Heart right ventricle (tissue), 16 donors: ENCODE data around the gene SMARCC1. TPM values are rescaled to one million over a fixed set of nuclear protein-coding genes. Genes with fewer than 3 reads are reported as not detected.

ENCODE experiments used
- ATAC-seq, 8 donors: fragments of 200-7000 bp; cut with Tn5 transposase; one replicate each; pipeline ENCODE4 v1.9.1; 2020; ENCODE audit warnings: mild to moderate bottlenecking in 8 of 8, moderate library complexity in 8 of 8, moderate number of reproducible peaks in 1 of 8
- DNase-seq, 2 donors: peaks; one replicate each; pipeline ENCODE4 v3.0.0-alpha.2; 2020
- H3K27ac ChIP-seq, 10 donors: fragments of 200-600 bp; sonication (generic) in 2 of 10; one replicate each; pipeline versions ENCODE4 v1.5.0 to v1.8.0; 2020 to 2022; ENCODE audit warnings: mild to moderate bottlenecking in 3 of 10
- H3K27me3 ChIP-seq, 7 donors: fragments of 200-600 bp; one replicate each; pipeline ENCODE4 v1.8.0; 2021 to 2022; ENCODE audit warnings: mild to moderate bottlenecking in 2 of 7
- H3K36me3 ChIP-seq, 9 donors: fragments of 200-600 bp; sonication (generic) in 1 of 9; one replicate each; pipeline versions ENCODE4 v1.5.0 to v1.8.0; 2020 to 2022; ENCODE audit warnings: mild to moderate bottlenecking in 2 of 9
- H3K4me1 ChIP-seq, 9 donors: fragments of 200-600 bp; sonication (generic) in 1 of 9; one replicate each; pipeline versions ENCODE4 v1.5.0 to v1.8.0; 2020 to 2022; ENCODE audit warnings: mild to moderate bottlenecking in 4 of 9
- H3K4me3 ChIP-seq, 10 donors: fragments of 200-600 bp; sonication (generic) in 2 of 10; one replicate each; pipeline versions ENCODE4 v1.5.0 to v1.8.0; 2020 to 2022; ENCODE audit warnings: mild to moderate bottlenecking in 7 of 10, moderate library complexity in 2 of 10
- H3K9me3 ChIP-seq, 11 donors: fragments of 200-600 bp in 10 of 11; sonication (generic) in 2 of 11; one replicate each; pipeline versions ENCODE4 v1.5.0 to v1.8.0; 2013 to 2022; ENCODE audit warnings: mild to moderate bottlenecking in 2 of 11, control low read depth in 1 of 11, moderate library complexity in 1 of 11
- WGBS, 2 donors: extraction: QIAGEN DNeasy Blood & Tissue Kit; methylation state at CpG; one replicate each; pipeline ENCODE4 v1.1.7; 2013; ENCODE audit warnings: inconsistent platforms in 1 of 2; 5-methylcytosine and 5-hydroxymethylcytosine counted together
- intact Hi-C, 10 donors: fragments of 100-400 bp; cut with DNase I; formaldehyde crosslinking; loops; one replicate each; pipeline versions ENCODE4 v1.11.1 to v1.14.2; 2022
- polyA plus RNA-seq, 2 donors: library from polyadenylated mRNA; stranded (reverse); fragments of 200-250 nt; gene quantifications; one replicate each; pipeline ENCODE4 v1.2.3, GENCODE V29; 2013
- total RNA-seq, 10 donors: library from RNA; stranded (reverse); fragmentation: NEBNext Ultra II Directional in 3 of 10; extraction: Animal tissue kit (Norgen Biotek cat#: 25700) in 3 of 10; gene quantifications; one replicate each; pipeline versions ENCODE4 v1.2.1 to v1.2.4, GENCODE V29; 2021 to 2023
- TF ChIP-seq, protein P1 (sequence below), 9 donors: fragments of 200-600 bp; sonication (generic) in 2 of 9; IDR thresholded peaks; one replicate each; pipeline versions ENCODE4 v1.5.0 to v1.8.0; 2021 to 2022; ENCODE audit warnings: antibody characterized with exemption in 9 of 9, mild to moderate bottlenecking in 5 of 9, moderate library complexity in 1 of 9
- donor health status: Arrhythmogenic right ventricular cardiomyopathy.
- donor health status: ischemic (EF 13 %, LVEDD 7.1; RV severe dilation, severe dysfunction).
- donor health status: healthy with polysubstance abuse.
- donor health status: DM: no; HTN: yes; CAD: no.
- donor health status: DM: no; HTN: no; CAD: no.
- donor health status: ischemic (EF 25% LVEDD 6.9; RV normal size, moderate dysfunction).
- donor health status: ischemic (EF 25% LVEDD 5.7; RV mildly dilated, moderate dysfunction).
- donor health status: healthy.
- donor health status: DM: yes; HTN: yes; CAD: no.
- donor health status: Ischemic cardiomyopathy.
- donor health status: ischemic (EF 35%, LVEDD 5.7; RV mildly dilated, moderate dysfunction).
- donor health status: nonischemic (EF 11% LVEDD 7.7; RV severe dilation, severe dysfunction).
- donor health status: DM: yes; HTN: yes; CAD: no.
- donor health status: PGD.
- donor health status: ischemic (EF 29% LVEDD 5.4; RV normal size, mild dysfunction).
- donor health status: nonischemic (EF 23%, LVEDD 6.1; RV moderate dilation, normal function).

The SMARCC1 gene
- total and polyA plus RNA-seq, 12 donors: 6.4 to 34.9 (median 24.3) TPM

DNA sequence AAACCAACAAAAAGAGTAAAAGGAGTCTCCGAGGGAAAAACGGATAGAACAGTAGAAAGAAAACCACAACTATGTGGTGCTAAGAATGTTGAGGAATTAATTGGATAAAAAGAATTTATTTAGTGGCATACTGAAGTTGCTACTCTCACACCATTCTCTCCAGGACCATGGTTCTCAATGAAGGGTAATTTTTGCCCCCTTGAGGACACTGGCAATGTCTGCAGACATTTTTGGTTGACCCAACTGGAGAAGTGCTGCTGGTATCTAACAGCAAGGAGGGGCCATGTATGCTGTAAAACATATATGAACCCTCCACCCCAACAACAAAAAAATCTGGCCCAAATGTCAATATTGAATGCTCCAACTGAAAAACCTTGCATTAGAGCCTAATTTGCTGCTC lies 117.2 kb downstream of the SMARCC1 start:
- H3K9me3 ChIP-seq: no peaks in the 10 kb centered on the region
- intact Hi-C loops: loop anchor here in 1 of 10 donors (10.0 kb wide), 1 partner anchor 140 kb away; no protein-coding TSS in a partner anchor
- 91 to 95% methylated on average over 2 of the region's 2 CpGs for WGBS, 2 donors
- H3K4me1 ChIP-seq: no peaks in the 10 kb centered on the region
- DNase-seq (no peak), ATAC-seq (no peak)
- H3K27me3 ChIP-seq: no peaks in the 10 kb centered on the region
- peaks cover 0 to 88% (median 6%) of the 10 kb centered on the region in 9 donors for H3K36me3 ChIP-seq
- no peak overlapping the region for H3K27ac ChIP-seq
- TF ChIP-seq, protein P1, sequence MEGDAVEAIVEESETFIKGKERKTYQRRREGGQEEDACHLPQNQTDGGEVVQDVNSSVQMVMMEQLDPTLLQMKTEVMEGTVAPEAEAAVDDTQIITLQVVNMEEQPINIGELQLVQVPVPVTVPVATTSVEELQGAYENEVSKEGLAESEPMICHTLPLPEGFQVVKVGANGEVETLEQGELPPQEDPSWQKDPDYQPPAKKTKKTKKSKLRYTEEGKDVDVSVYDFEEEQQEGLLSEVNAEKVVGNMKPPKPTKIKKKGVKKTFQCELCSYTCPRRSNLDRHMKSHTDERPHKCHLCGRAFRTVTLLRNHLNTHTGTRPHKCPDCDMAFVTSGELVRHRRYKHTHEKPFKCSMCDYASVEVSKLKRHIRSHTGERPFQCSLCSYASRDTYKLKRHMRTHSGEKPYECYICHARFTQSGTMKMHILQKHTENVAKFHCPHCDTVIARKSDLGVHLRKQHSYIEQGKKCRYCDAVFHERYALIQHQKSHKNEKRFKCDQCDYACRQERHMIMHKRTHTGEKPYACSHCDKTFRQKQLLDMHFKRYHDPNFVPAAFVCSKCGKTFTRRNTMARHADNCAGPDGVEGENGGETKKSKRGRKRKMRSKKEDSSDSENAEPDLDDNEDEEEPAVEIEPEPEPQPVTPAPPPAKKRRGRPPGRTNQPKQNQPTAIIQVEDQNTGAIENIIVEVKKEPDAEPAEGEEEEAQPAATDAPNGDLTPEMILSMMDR (IDR thresholded peaks at IDR 0.05): no peak
- no peak overlapping the region for H3K4me3 ChIP-seq

DNA sequence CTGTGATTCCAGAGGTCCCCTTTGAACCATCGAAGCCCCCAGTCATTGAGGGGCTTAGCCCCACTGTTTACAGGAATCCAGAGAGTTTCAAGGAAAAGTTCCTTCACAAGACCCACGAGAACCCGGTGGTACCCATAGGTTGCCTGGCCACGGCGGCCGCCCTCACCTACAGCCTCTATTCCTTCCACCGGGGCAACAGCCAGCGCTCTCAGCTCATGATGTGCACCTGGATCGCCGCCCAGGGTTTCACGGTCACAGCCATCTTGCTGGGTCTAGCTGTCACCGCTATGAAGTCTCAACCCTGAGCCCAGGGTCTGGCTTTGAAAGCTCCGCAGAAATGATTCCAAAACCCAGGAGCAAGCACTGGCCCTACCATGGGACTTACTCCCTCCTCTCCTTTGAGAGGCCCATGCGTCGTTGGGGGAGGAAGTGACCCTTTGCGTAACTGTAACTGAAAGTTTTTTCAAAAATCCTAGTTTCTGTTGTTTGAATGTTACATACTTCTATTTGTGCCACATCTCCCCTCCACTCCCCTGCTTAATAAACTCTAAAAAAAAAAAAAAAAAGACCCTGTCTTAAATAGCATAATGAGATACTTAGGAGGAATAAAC lies 118.0 kb downstream of the SMARCC1 start:
- no peak for ATAC-seq
- H3K4me3 ChIP-seq: no peak overlapping the region
- H3K27me3 ChIP-seq: no peaks in the 10 kb centered on the region
- 95 to 97% methylated on average over 16 of the region's 16 CpGs for WGBS, 2 donors
- peaks cover 0 to 88% (median 12%) of the 10 kb centered on the region in 9 donors for H3K36me3 ChIP-seq
- H3K27ac ChIP-seq: no peak overlapping the region
- no peak for DNase-seq
- TF ChIP-seq, protein P1 (IDR thresholded peaks at IDR 0.05): no peak
- intact Hi-C loops: loop anchor here in 1 of 10 donors (10.0 kb wide), 1 partner anchor 139 kb away; no protein-coding TSS in a partner anchor
- peaks cover 0 to 3% (median 0%) of the 10 kb centered on the region in 11 donors for H3K9me3 ChIP-seq
- H3K4me1 ChIP-seq: no peaks in the 10 kb centered on the region

GRCh38 chr3:47661121-47661752 lies 120.5 kb downstream of the SMARCC1 start:
- ATAC-seq: no peak
- intact Hi-C loops: loop anchor here in 1 of 10 donors (10.0 kb wide), 1 partner anchor 136 kb away; no protein-coding TSS in a partner anchor
- 70 to 82% methylated on average over 5 of the region's 5 CpGs for WGBS, 2 donors

GRCh38 chr3:47658444-47658843 lies 123.2 kb downstream of the SMARCC1 start:
- Histone ChIP-seq H3K4me1 (no peaks in the 10 kb centered on the region), H3K27me3 (no peaks in the 10 kb centered on the region), H3K9me3 (peaks cover 0 to 10% (median 0%) of the 10 kb centered on the region in 11 donors), H3K36me3 (peaks cover 0 to 88% (median 18%) of the 10 kb centered on the region in 9 donors), H3K4me3 (no peak overlapping the region), H3K27ac (no peak overlapping the region)
- intact Hi-C loops: no loop called here
- WGBS, 2 donors: 95 to 98% methylated on average over 1 of the region's 1 CpG
- no peak for ATAC-seq
- no peak for DNase-seq
- TF ChIP-seq, protein P1 (IDR thresholded peaks at IDR 0.05): no peak

More at GRCh38 chr3:47661121-47661752, 120.5 kb downstream of the SMARCC1 start:
- no peak overlapping the region for H3K27ac ChIP-seq
- DNase-seq: no peak
- no peaks in the 10 kb centered on the region for H3K27me3 ChIP-seq
- H3K36me3 ChIP-seq: peaks cover 0 to 85% (median 18%) of the 10 kb centered on the region in 9 donors
- no peaks in the 10 kb centered on the region for H3K4me1 ChIP-seq
- TF ChIP-seq, protein P1 (IDR thresholded peaks at IDR 0.05): no peak
- peaks cover 0 to 10% (median 0%) of the 10 kb centered on the region in 11 donors for H3K9me3 ChIP-seq
- no peak overlapping the region for H3K4me3 ChIP-seq
